ENCODE measurements around the gene CDK14.

CDK14 gene

GRCh38 chr7:90842430-90842788 lies 246.3 kb downstream of the CDK14 start:
- Mint-ChIP-seq H3K36me3 (ENCODE audit: insufficient read depth) (no peaks in the 10 kb centered on the region), H3K9me3 (peaks cover 8% of the 10 kb centered on the region), H3K27ac (ENCODE audit: low read depth) (no peak overlapping the region), H3K4me1 (no peaks in the 10 kb centered on the region), H3K27me3 (no peaks in the 10 kb centered on the region), H3K4me3 (no peak overlapping the region)
- ATAC-seq (replicated peaks; ENCODE audit: extremely low read depth, poor library complexity, severe bottlenecking) (no peak), DNase-seq (ENCODE audit: low spot score in 2 of 2) (no peak)

- H3K36me3 Mint-ChIP-seq (ENCODE audit: insufficient read depth) = no peaks in the 10 kb centered on the region
- H3K27me3 Mint-ChIP-seq = no peaks in the 10 kb centered on the region
- H3K4me1 Mint-ChIP-seq = no peaks in the 10 kb centered on the region
- ATAC-seq (replicated peaks; ENCODE audit: extremely low read depth, poor library complexity, severe bottlenecking) = no peak
- H3K27ac Mint-ChIP-seq (ENCODE audit: low read depth) = no peak overlapping the region
- H3K4me3 Mint-ChIP-seq = no peak overlapping the region
- no peak for DNase-seq (ENCODE audit: low spot score in 2 of 2)
- H3K9me3 Mint-ChIP-seq = peaks cover 10% of the 10 kb centered on the region
Measured at GRCh38 chr7:90843472-90843871, 247.4 kb downstream of the CDK14 start.

- DNase-seq (ENCODE audit: low spot score in 2 of 2) (no peak), ATAC-seq (replicated peaks; ENCODE audit: extremely low read depth, poor library complexity, severe bottlenecking) (no peak)
- H3K4me3 Mint-ChIP-seq = no peak overlapping the region
- H3K4me1 Mint-ChIP-seq = no peaks in the 10 kb centered on the region
- H3K36me3 Mint-ChIP-seq (ENCODE audit: insufficient read depth) = no peaks in the 10 kb centered on the region
- peaks cover 16% of the 10 kb centered on the region for H3K9me3 Mint-ChIP-seq
- H3K27ac Mint-ChIP-seq (ENCODE audit: low read depth) = no peak overlapping the region
- no peaks in the 10 kb centered on the region for H3K27me3 Mint-ChIP-seq
Measured at GRCh38 chr7:90844421-90844820, 248.3 kb downstream of the CDK14 start.

GRCh38 chr7:90846192-90846591 lies 250.1 kb downstream of the CDK14 start:
- no peak for ATAC-seq (replicated peaks; ENCODE audit: extremely low read depth, poor library complexity, severe bottlenecking)
- Mint-ChIP-seq H3K4me1 (no peaks in the 10 kb centered on the region), H3K4me3 (no peak overlapping the region), H3K27ac (ENCODE audit: low read depth) (no peak overlapping the region), H3K36me3 (ENCODE audit: insufficient read depth) (no peaks in the 10 kb centered on the region), H3K9me3 (peaks cover 24% of the 10 kb centered on the region), H3K27me3 (no peaks in the 10 kb centered on the region)
- no peak for DNase-seq (ENCODE audit: low spot score in 2 of 2)

GRCh38 chr7:90850066-90850465 lies 253.9 kb downstream of the CDK14 start:
- ATAC-seq (replicated peaks; ENCODE audit: extremely low read depth, poor library complexity, severe bottlenecking) (no peak), DNase-seq (ENCODE audit: low spot score in 2 of 2) (no peak)
- Mint-ChIP-seq H3K36me3 (ENCODE audit: insufficient read depth) (no peaks in the 10 kb centered on the region), H3K9me3 (peaks cover 29% of the 10 kb centered on the region), H3K27me3 (no peaks in the 10 kb centered on the region), H3K27ac (ENCODE audit: low read depth) (no peak overlapping the region), H3K4me1 (no peaks in the 10 kb centered on the region), H3K4me3 (no peak overlapping the region)

GRCh38 chr7:90850471-90850870 lies 254.3 kb downstream of the CDK14 start:
- no peaks in the 10 kb centered on the region for H3K27me3 Mint-ChIP-seq
- no peaks in the 10 kb centered on the region for H3K36me3 Mint-ChIP-seq (ENCODE audit: insufficient read depth)
- H3K9me3 Mint-ChIP-seq = peaks cover 29% of the 10 kb centered on the region
- no peak overlapping the region for H3K27ac Mint-ChIP-seq (ENCODE audit: low read depth)
- no peak for ATAC-seq (replicated peaks; ENCODE audit: extremely low read depth, poor library complexity, severe bottlenecking)
- no peak overlapping the region for H3K4me3 Mint-ChIP-seq
- no peaks in the 10 kb centered on the region for H3K4me1 Mint-ChIP-seq
- no peak for DNase-seq (ENCODE audit: low spot score in 2 of 2)

GRCh38 chr7:90853205-90853604 lies 257.1 kb downstream of the CDK14 start:
- no peak overlapping the region for H3K27ac Mint-ChIP-seq (ENCODE audit: low read depth)
- H3K4me3 Mint-ChIP-seq = no peak overlapping the region
- no peaks in the 10 kb centered on the region for H3K27me3 Mint-ChIP-seq
- no peaks in the 10 kb centered on the region for H3K36me3 Mint-ChIP-seq (ENCODE audit: insufficient read depth)
- no peaks in the 10 kb centered on the region for H3K4me1 Mint-ChIP-seq
- no peak for ATAC-seq (replicated peaks; ENCODE audit: extremely low read depth, poor library complexity, severe bottlenecking)
- H3K9me3 Mint-ChIP-seq = peaks cover 19% of the 10 kb centered on the region
- no peak for DNase-seq (ENCODE audit: low spot score in 2 of 2)

GRCh38 chr7:90856351-90857070 lies 260.4 kb downstream of the CDK14 start:
- Mint-ChIP-seq H3K27ac (ENCODE audit: low read depth) (no peak overlapping the region), H3K36me3 (ENCODE audit: insufficient read depth) (no peaks in the 10 kb centered on the region), H3K9me3 (peaks cover 12% of the 10 kb centered on the region), H3K4me1 (peaks cover 4% of the 10 kb centered on the region), H3K27me3 (no peaks in the 10 kb centered on the region), H3K4me3 (no peak overlapping the region)
- ATAC-seq (replicated peaks; ENCODE audit: extremely low read depth, poor library complexity, severe bottlenecking) = no peak
- no peak for DNase-seq (ENCODE audit: low spot score in 2 of 2)

- Mint-ChIP-seq H3K4me3 (no peak overlapping the region), H3K9me3 (peaks cover 12% of the 10 kb centered on the region), H3K27me3 (no peaks in the 10 kb centered on the region), H3K27ac (ENCODE audit: low read depth) (no peak overlapping the region), H3K36me3 (ENCODE audit: insufficient read depth) (no peaks in the 10 kb centered on the region), H3K4me1 (peaks cover 4% of the 10 kb centered on the region)
- DNase-seq (ENCODE audit: low spot score in 2 of 2) = no peak
- no peak for ATAC-seq (replicated peaks; ENCODE audit: extremely low read depth, poor library complexity, severe bottlenecking)
Measured at GRCh38 chr7:90857603-90858002, 261.5 kb downstream of the CDK14 start.

GRCh38 chr7:90858546-90858945 lies 262.4 kb downstream of the CDK14 start:
- Mint-ChIP-seq H3K27me3 (no peaks in the 10 kb centered on the region), H3K4me1 (peaks cover 4% of the 10 kb centered on the region), H3K27ac (ENCODE audit: low read depth) (no peak overlapping the region), H3K36me3 (ENCODE audit: insufficient read depth) (no peaks in the 10 kb centered on the region), H3K4me3 (no peak overlapping the region), H3K9me3 (peaks cover 14% of the 10 kb centered on the region)
- ATAC-seq (replicated peaks; ENCODE audit: extremely low read depth, poor library complexity, severe bottlenecking) (no peak), DNase-seq (ENCODE audit: low spot score in 2 of 2) (no peak)

- DNase-seq (ENCODE audit: low spot score in 2 of 2) = no peak
- no peak for ATAC-seq (replicated peaks; ENCODE audit: extremely low read depth, poor library complexity, severe bottlenecking)
- Mint-ChIP-seq H3K9me3 (peaks cover 16% of the 10 kb centered on the region), H3K36me3 (ENCODE audit: insufficient read depth) (no peaks in the 10 kb centered on the region), H3K4me1 (peaks cover 4% of the 10 kb centered on the region), H3K27ac (ENCODE audit: low read depth) (no peak overlapping the region), H3K4me3 (no peak overlapping the region), H3K27me3 (no peaks in the 10 kb centered on the region)
Measured at GRCh38 chr7:90859521-90859920, 263.4 kb downstream of the CDK14 start.

- Mint-ChIP-seq H3K36me3 (ENCODE audit: insufficient read depth) (no peaks in the 10 kb centered on the region), H3K27me3 (no peaks in the 10 kb centered on the region), H3K4me1 (peaks cover 4% of the 10 kb centered on the region), H3K27ac (ENCODE audit: low read depth) (no peak overlapping the region), H3K9me3 (peaks cover 20% of the 10 kb centered on the region), H3K4me3 (no peak overlapping the region)
- no peak for ATAC-seq (replicated peaks; ENCODE audit: extremely low read depth, poor library complexity, severe bottlenecking)
- DNase-seq (ENCODE audit: low spot score in 2 of 2) = no peak
Measured at GRCh38 chr7:90864088-90864487, 268.0 kb downstream of the CDK14 start.

- no peak for DNase-seq (ENCODE audit: low spot score in 2 of 2)
- Mint-ChIP-seq H3K27me3 (no peaks in the 10 kb centered on the region), H3K36me3 (ENCODE audit: insufficient read depth) (no peaks in the 10 kb centered on the region), H3K27ac (ENCODE audit: low read depth) (no peak overlapping the region), H3K9me3 (peaks cover 22% of the 10 kb centered on the region), H3K4me1 (no peaks in the 10 kb centered on the region), H3K4me3 (no peak overlapping the region)
- ATAC-seq (replicated peaks; ENCODE audit: extremely low read depth, poor library complexity, severe bottlenecking) = no peak
Measured at GRCh38 chr7:90869335-90869734, 273.2 kb downstream of the CDK14 start.

Data from central memory CD8-positive, alpha-beta T cell (primary cell).